Measurements from ENCODE around the gene CMSS1. TPM values are rescaled to one million over a fixed set of nuclear protein-coding genes. Genes with fewer than 3 reads are reported as not detected.

CMSS1 gene
- total RNA-seq, 1 donor from 2014 or later, result 56.3 TPM

GRCh38 chr3:100019719-100020118 lies 202.1 kb downstream of the CMSS1 start:
- no peaks in the 10 kb centered on the region for H3K79me2 ChIP-seq (ENCODE audit: low read depth)
- H3K4me2 ChIP-seq, result no peak overlapping the region
- no peaks in the 10 kb centered on the region for H3F3A ChIP-seq (ENCODE audit: low read depth)
- no peak overlapping the region for H3K4me3 ChIP-seq
- H3K27me3 ChIP-seq, result no peaks in the 10 kb centered on the region
- H3K9me3 Mint-ChIP-seq, result peaks cover 8% of the 10 kb centered on the region
- H3K4me1 ChIP-seq, result no peaks in the 10 kb centered on the region
- no peaks in the 10 kb centered on the region for H3K9me3 ChIP-seq (ENCODE audit: low read depth)
- H2AFZ ChIP-seq (replicated peaks), result no peak overlapping the region
- no peak for DNase-seq (ENCODE audit: low spot score)
- no peak overlapping the region for H3K27ac Mint-ChIP-seq
- no peaks in the 10 kb centered on the region for H3K4me1 Mint-ChIP-seq
- TF ChIP-seq EZH2phosphoT487 (IDR thresholded peaks at IDR 0.05) (no peak), CTCF (IDR thresholded peaks at IDR 0.05) (no peak), EZH2 (IDR thresholded peaks at IDR 0.05) (no peak)
- no peak overlapping the region for H3K9ac ChIP-seq
- no peak overlapping the region for H3K4me3 Mint-ChIP-seq
- no peaks in the 10 kb centered on the region for H3K27me3 Mint-ChIP-seq (ENCODE audit: insufficient read depth, low read depth)
- H4K20me1 ChIP-seq (ENCODE audit: low read depth), result no peaks in the 10 kb centered on the region
- H3K27ac ChIP-seq, result no peak overlapping the region
- no peaks in the 10 kb centered on the region for H3K36me3 ChIP-seq
- peaks cover 4% of the 10 kb centered on the region for H3K36me3 Mint-ChIP-seq

DNA sequence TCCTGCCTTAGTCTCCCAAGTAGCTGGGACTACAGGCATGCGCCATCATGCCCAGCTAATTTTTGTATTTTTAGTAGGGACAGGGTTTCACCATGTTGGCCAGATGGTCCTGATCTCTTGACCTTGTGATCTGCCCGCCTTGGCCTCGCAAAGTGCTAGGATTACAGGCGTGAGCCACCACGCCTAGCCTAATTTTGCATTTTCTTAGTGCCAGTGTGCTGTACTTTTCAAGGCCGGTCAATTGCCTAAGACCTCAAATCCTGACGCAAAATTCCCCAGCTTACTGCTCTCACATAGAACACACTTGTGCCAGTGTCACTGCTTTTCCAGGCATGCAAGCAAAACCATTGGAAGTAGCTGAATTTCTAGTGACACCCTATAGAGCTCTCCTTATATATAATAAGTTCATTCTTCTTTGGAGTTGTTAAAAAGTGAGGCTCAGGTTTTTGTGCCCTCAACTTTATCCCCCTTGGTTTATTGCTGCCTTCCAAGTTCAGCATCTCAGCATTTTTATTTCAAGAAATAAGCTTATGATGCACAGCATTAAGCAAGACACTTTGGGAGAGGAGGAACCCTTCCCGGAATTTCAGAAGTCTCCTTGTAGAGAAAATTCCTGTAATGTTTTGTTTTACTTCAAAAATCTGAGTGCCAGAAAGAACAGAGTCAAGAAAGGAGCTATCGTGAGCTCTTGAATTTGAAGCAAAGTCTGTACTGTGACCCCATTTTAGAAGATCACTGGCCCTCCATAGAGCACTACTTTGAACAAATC lies 203.4 kb downstream of the CMSS1 start:
- no peaks in the 10 kb centered on the region for H3K4me1 ChIP-seq
- H3K4me3 Mint-ChIP-seq, result no peak overlapping the region
- H3K9ac ChIP-seq, result no peak overlapping the region
- no peaks in the 10 kb centered on the region for H4K20me1 ChIP-seq (ENCODE audit: low read depth)
- no peak for DNase-seq (ENCODE audit: low spot score)
- no peak overlapping the region for H3K4me3 ChIP-seq
- H3K9me3 ChIP-seq (ENCODE audit: low read depth), result no peaks in the 10 kb centered on the region
- no peaks in the 10 kb centered on the region for H3K36me3 ChIP-seq
- H3K27ac ChIP-seq, result no peak overlapping the region
- H3K4me2 ChIP-seq, result no peak overlapping the region
- TF ChIP-seq EZH2phosphoT487 (IDR thresholded peaks at IDR 0.05) (no peak), CTCF (IDR thresholded peaks at IDR 0.05) (no peak), EZH2 (IDR thresholded peaks at IDR 0.05) (no peak)
- no peaks in the 10 kb centered on the region for H3F3A ChIP-seq (ENCODE audit: low read depth)
- no peaks in the 10 kb centered on the region for H3K27me3 Mint-ChIP-seq (ENCODE audit: insufficient read depth, low read depth)
- no peak overlapping the region for H3K27ac Mint-ChIP-seq
- no peaks in the 10 kb centered on the region for H3K79me2 ChIP-seq (ENCODE audit: low read depth)
- H2AFZ ChIP-seq (replicated peaks), result no peak overlapping the region
- H3K9me3 Mint-ChIP-seq, result no peaks in the 10 kb centered on the region
- no peaks in the 10 kb centered on the region for H3K36me3 Mint-ChIP-seq
- H3K27me3 ChIP-seq, result no peaks in the 10 kb centered on the region
- no peaks in the 10 kb centered on the region for H3K4me1 Mint-ChIP-seq

- Mint-ChIP-seq H3K27ac (no peak overlapping the region), H3K4me1 (no peaks in the 10 kb centered on the region), H3K4me3 (no peak overlapping the region), H3K9me3 (no peaks in the 10 kb centered on the region), H3K36me3 (no peaks in the 10 kb centered on the region), H3K27me3 (ENCODE audit: insufficient read depth, low read depth) (no peaks in the 10 kb centered on the region)
- Histone ChIP-seq H3K79me2 (ENCODE audit: low read depth) (no peaks in the 10 kb centered on the region), H3K4me1 (no peaks in the 10 kb centered on the region), H3K36me3 (no peaks in the 10 kb centered on the region), H3K9ac (no peak overlapping the region), H3K27ac (no peak overlapping the region), H4K20me1 (ENCODE audit: low read depth) (no peaks in the 10 kb centered on the region), H2AFZ (replicated peaks) (no peak overlapping the region), H3K4me2 (no peak overlapping the region), H3K4me3 (no peak overlapping the region), H3K27me3 (no peaks in the 10 kb centered on the region), H3K9me3 (ENCODE audit: low read depth) (no peaks in the 10 kb centered on the region), H3F3A (ENCODE audit: low read depth) (no peaks in the 10 kb centered on the region)
- TF ChIP-seq EZH2phosphoT487 (IDR thresholded peaks at IDR 0.05) (no peak), EZH2 (IDR thresholded peaks at IDR 0.05) (no peak), CTCF (IDR thresholded peaks at IDR 0.05) (no peak)
- DNase-seq (ENCODE audit: low spot score), result no peak
Measured at GRCh38 chr3:100022506-100022905, 204.8 kb downstream of the CMSS1 start.

All from neural progenitor cell (in vitro differentiated cells).